Measurements from ENCODE around the gene CDX2.

CDX2 gene

DNA sequence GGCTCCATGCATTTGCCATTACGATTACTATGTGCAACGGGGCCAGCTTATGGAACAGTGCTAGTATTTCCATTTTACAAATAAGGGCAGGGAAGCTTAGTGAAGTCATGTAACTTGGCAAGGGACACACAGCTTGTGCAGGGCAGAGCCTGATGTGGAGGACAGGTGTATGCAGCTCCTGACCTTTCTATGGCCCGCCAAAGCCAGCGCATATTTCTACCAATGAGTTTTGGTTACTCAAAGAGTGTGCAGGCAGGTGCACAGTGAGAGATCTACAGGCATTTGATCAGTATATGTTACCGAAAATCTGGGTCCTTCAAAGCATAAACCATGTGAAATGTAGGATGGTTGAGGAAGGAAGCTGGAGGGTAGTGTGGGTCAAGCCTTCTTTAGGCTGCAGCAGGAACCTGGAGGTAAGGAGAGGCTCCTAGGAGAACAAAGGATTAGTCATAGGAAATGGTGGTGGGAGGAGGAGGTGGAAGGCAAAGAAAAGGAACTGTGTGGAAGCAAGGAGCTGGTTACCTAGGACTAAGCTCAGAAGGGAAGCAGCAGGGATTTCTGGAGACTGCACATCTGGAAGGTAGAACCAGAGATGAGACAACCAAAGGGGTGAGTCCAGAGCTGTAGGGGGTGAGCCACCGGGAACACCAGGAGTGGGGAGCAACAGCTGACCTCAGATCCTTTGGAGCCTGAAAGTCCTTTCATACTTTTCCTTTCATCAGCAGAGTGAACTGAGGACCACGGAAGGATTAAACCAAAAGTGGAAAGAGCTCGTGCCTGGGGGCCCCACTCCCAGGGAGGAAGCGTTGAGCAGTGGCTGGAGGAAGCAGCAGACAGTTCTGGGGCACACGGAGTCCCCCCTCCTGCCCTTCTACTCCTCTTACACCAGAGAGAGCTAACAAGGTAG, 53.6 kb downstream of the CDX2 start:
- DNase-seq, result no peak

DNA sequence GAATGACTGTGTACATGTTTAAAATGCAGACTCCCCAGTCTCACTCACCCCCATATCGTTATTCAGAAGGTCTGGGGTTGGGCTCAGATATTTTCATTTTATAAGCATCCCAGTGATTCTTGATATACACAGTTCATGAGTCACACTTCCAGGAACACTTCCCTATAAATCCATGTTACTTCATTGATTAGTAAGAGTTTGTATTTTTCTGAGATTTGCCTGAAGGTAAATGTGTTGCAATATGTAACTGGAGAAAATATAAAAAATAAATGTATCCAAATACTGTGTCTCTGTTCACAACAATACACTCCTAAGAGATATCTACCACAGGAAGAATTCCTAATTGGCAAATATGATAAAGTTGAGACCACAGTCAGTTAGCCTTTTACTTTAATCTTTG, 56.0 kb downstream of the CDX2 start:
- no peak for DNase-seq

DNA sequence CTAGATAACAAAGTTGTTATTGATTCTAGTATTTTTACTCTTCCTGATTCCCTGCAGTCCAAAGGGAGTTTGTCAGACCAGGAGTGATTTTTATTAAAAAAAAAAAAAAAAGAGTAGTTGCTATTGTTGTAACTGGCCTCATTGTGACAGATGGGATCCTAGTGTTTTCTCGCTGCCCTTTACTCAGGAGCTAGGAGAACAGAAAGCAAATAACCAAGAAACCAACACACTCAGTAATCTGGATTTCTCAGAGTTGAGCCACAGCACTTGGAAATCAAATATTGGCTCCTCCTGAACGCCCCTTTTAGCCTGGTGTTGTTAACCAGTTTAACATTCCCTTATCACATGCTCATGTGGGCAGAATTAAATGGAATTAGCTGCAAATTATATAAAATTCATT, 57.6 kb downstream of the CDX2 start:
- no peak for DNase-seq

Data from activated gamma-delta T cell (primary cell).